Measurements from ENCODE around the gene TENT5C.

TENT5C gene

GRCh38 chr1:117574161-117574835 lies 31.6 kb upstream of the TENT5C start:
- DNase-seq, result no peak

- DNase-seq, result no peak
These were observed 30.1 kb upstream of the TENT5C start for GRCh38 chr1:117575586-117576225.

GRCh38 chr1:117576236-117576635 lies 29.6 kb upstream of the TENT5C start:
- DNase-seq, result no peak

GRCh38 chr1:117577191-117577885 lies 28.5 kb upstream of the TENT5C start:
- no peak for DNase-seq

GRCh38 chr1:117578466-117578865 lies 27.4 kb upstream of the TENT5C start:
- DNase-seq, result no peak

- DNase-seq, result no peak
These were observed 26.5 kb upstream of the TENT5C start for GRCh38 chr1:117579221-117579906.

- no peak for DNase-seq
These were observed 25.4 kb upstream of the TENT5C start for GRCh38 chr1:117580436-117580835.

GRCh38 chr1:117580882-117581281 lies 25.0 kb upstream of the TENT5C start:
- no peak for DNase-seq

- DNase-seq, result no peak
These were observed 24.4 kb upstream of the TENT5C start for GRCh38 chr1:117581391-117581943.

- DNase-seq, result no peak
These were observed 23.4 kb upstream of the TENT5C start for GRCh38 chr1:117582451-117582850.

GRCh38 chr1:117583247-117583646 lies 22.6 kb upstream of the TENT5C start:
- no peak for DNase-seq

GRCh38 chr1:117584181-117584580 lies 21.7 kb upstream of the TENT5C start:
- no peak for DNase-seq

GRCh38 chr1:117585086-117585485 lies 20.8 kb upstream of the TENT5C start:
- no peak for DNase-seq

- DNase-seq, result no peak
These were observed 19.5 kb upstream of the TENT5C start for GRCh38 chr1:117586337-117586736.

GRCh38 chr1:117586747-117587498 lies 18.9 kb upstream of the TENT5C start:
- DNase-seq, result no peak

GRCh38 chr1:117587499-117588356 lies 18.1 kb upstream of the TENT5C start:
- no peak for DNase-seq

GRCh38 chr1:117589544-117589943 lies 16.3 kb upstream of the TENT5C start:
- no peak for DNase-seq

- DNase-seq, result no peak
These were observed 15.4 kb upstream of the TENT5C start for GRCh38 chr1:117590273-117590925.

GRCh38 chr1:117591252-117591651 lies 14.6 kb upstream of the TENT5C start:
- no peak for DNase-seq

GRCh38 chr1:117592155-117592554 lies 13.7 kb upstream of the TENT5C start:
- no peak for DNase-seq

All from NCI-H2081 treated with DMSO at 0.1 percent for 48 hours (cell line).